Glutamatergic neuron (in vitro differentiated cells): ENCODE data around the gene VPS35L. TPM values are rescaled to one million over a fixed set of nuclear protein-coding genes. Genes with fewer than 3 reads are reported as not detected.
"Not testable (repeated sequence)": the region's sequence is repeated elsewhere in the genome, so short reads cannot be mapped to it uniquely, and the experiment has no call there.

Source experiments
- DNase-seq: peaks from one replicate; pipeline ENCODE4 v3.0.0; 2022
- H3K27ac Mint-ChIP-seq: one replicate; pipeline ENCODE4 v1.8.0; 2020; ENCODE audit warnings: mild to moderate bottlenecking, mixed read lengths, inconsistent platforms; ENCODE audit not compliant: unreplicated experiment
- H3K27me3 Mint-ChIP-seq: one replicate; pipeline ENCODE4 v1.8.0; 2020; ENCODE audit warnings: mild to moderate bottlenecking, moderate library complexity, mixed read lengths, inconsistent platforms; ENCODE audit not compliant: unreplicated experiment
- H3K36me3 Mint-ChIP-seq: one replicate; pipeline ENCODE4 v1.8.0; 2020; ENCODE audit warnings: mild to moderate bottlenecking, mixed read lengths, inconsistent platforms; ENCODE audit not compliant: unreplicated experiment
- H3K4me1 Mint-ChIP-seq: one replicate; pipeline ENCODE4 v1.8.0; 2020; ENCODE audit warnings: mild to moderate bottlenecking, low read depth, mixed read lengths, inconsistent platforms; ENCODE audit not compliant: unreplicated experiment
- H3K4me3 Mint-ChIP-seq: one replicate; pipeline ENCODE4 v1.8.0; 2020; ENCODE audit warnings: mild to moderate bottlenecking, mixed read lengths, inconsistent platforms; ENCODE audit not compliant: unreplicated experiment
- H3K9me3 Mint-ChIP-seq: one replicate; pipeline ENCODE4 v1.8.0; 2020; ENCODE audit warnings: mild to moderate bottlenecking, moderate library complexity, mixed read lengths, inconsistent platforms; ENCODE audit not compliant: unreplicated experiment
- CTCF ChIP-seq: fragments of 200-600 bp; sonication (generic); IDR thresholded peaks from one replicate; pipeline ENCODE4 v1.5.0; 2021; ENCODE audit not compliant: partially characterized antibody, unreplicated experiment
- total RNA-seq: library from RNA; stranded (reverse); fragmentation: NEBNext Ultra II Directional; extraction: Animal tissue kit (Norgen Biotek cat#: 25700); gene quantifications from one replicate; pipeline ENCODE4 v1.2.1, GENCODE V29; 2021; ENCODE audit not compliant: unreplicated experiment

The VPS35L gene
- total RNA-seq, 1 donor from 2014 or later: 57.1 TPM

DNA sequence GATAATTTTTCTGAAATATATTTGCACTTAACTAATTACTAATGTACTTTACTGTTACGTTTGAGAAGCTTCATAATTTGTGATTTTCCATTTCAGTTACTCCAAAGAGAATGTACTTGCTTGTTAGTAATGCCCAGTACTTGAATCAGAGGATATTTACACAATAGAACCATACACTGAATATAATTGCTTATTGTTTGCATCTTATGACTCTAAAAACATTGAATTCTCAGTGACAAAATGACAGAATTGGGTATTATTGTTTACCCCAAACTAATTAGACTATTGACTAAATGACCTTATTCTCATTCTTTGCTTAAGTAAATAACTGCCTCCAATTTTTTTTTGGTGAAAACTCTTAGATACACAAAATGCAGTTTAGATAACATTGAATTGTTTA lies 22.9 kb upstream of the VPS35L start:
- no peak for DNase-seq
- no peak for TF ChIP-seq CTCF
- Mint-ChIP-seq H3K9me3 (no peaks in the 10 kb centered on the region), H3K36me3 (no peaks in the 10 kb centered on the region), H3K4me3 (no peak overlapping the region), H3K4me1 (no peaks in the 10 kb centered on the region), H3K27ac (no peak overlapping the region), H3K27me3 (no peaks in the 10 kb centered on the region)

GRCh38 chr16:19540241-19540970 lies 15.1 kb upstream of the VPS35L start:
- TF ChIP-seq CTCF: no peak
- no peaks in the 10 kb centered on the region for H3K4me1 Mint-ChIP-seq
- peaks cover 13% of the 10 kb centered on the region for H3K36me3 Mint-ChIP-seq
- no peaks in the 10 kb centered on the region for H3K27me3 Mint-ChIP-seq
- no peak for DNase-seq
- no peaks in the 10 kb centered on the region for H3K9me3 Mint-ChIP-seq
- no peak overlapping the region for H3K4me3 Mint-ChIP-seq
- no peak overlapping the region for H3K27ac Mint-ChIP-seq

- Mint-ChIP-seq H3K27me3 (no peaks in the 10 kb centered on the region), H3K4me3 (no peak overlapping the region), H3K9me3 (no peaks in the 10 kb centered on the region), H3K27ac (no peak overlapping the region), H3K4me1 (no peaks in the 10 kb centered on the region), H3K36me3 (peaks cover 13% of the 10 kb centered on the region)
- TF ChIP-seq CTCF: no peak
- no peak for DNase-seq
Measured at GRCh38 chr16:19542138-19542821, 13.2 kb upstream of the VPS35L start.

DNA sequence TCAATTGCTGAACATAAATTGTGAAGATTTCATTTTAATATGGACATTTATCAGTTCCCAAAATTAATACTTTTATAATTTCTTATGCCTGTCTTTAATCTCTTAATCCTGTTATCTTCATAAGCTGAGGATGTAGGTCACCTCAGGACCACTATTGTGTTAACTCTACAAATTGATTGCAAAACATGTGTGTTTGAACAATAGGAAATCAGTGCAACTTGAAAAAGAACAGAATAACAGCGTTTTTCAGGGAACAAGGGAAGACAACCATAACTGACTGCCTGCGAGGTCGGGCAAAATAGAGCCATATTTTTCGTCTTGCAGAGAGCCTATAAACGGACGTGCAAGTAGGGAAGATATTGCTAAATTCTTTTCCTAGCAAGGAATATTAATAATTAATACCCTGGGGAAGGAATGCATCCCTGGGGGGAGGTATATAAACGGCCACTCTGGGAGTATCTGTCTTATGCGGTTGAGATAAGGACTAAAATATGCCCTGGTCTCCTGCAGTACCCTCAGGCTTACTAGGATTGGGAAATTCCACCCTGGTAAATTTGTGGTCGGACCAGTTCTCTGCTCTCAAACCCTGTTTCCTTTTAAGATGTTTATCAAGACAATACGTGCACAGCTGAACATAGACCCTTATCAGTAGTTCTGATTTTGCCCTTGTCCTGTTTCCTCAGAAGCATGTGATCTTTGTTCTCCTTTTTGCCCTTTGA lies 12.1 kb upstream of the VPS35L start:
- not testable (repeated sequence) for H3K27ac Mint-ChIP-seq, DNase-seq, H3K4me3 Mint-ChIP-seq, H3K9me3 Mint-ChIP-seq, H3K27me3 Mint-ChIP-seq, H3K4me1 Mint-ChIP-seq
- H3K36me3 Mint-ChIP-seq: peaks cover 13% of the 10 kb centered on the region

DNA sequence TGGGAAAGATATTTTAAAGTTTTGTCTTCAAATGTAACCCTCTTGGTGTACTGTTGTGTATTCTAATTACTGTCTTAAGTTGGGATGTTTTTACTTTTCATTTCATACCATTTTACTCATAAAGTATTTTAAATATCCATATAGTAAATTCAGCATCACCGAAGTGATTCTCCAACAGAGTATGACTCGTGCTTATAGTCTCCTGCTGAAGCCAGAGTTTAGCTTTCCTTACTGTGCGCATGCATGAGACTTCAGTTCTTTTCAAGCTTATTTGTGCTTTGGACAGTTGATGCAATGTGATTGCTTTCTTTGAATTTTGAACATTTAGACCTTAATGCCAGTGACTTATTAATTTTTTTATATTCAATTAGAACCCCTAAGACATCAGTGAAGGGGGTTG lies 7.4 kb upstream of the VPS35L start:
- TF ChIP-seq CTCF: no peak
- Mint-ChIP-seq H3K4me1 (no peaks in the 10 kb centered on the region), H3K27me3 (no peaks in the 10 kb centered on the region), H3K27ac (no peak overlapping the region), H3K36me3 (peaks cover 12% of the 10 kb centered on the region), H3K4me3 (no peak overlapping the region), H3K9me3 (no peaks in the 10 kb centered on the region)
- DNase-seq: no peak
